ENCODE measurements around the gene PTPA. TPM values are rescaled to one million over a fixed set of nuclear protein-coding genes. Genes with fewer than 3 reads are reported as not detected.

PTPA gene
- total and polyA plus RNA-seq, 9 of the 15 experiments (the other 6 are each of a cell fraction or from before 2014, with no cell fraction given): 1.7 to 121 (median 72.6) TPM

- peak; percentile 99 for TF ChIP-seq L3MBTL2 (IDR thresholded peaks at IDR 0.05)
- no peak for TF ChIP-seq HDAC3 (IDR thresholded peaks at IDR 0.05; ENCODE audit: borderline replicate concordance, partially characterized antibody)
- TF ChIP-seq PCBP1 (IDR thresholded peaks at IDR 0.05; ENCODE audit: low read depth, low read length, poor library complexity, severe bottlenecking): peak; percentile 94
- no peak for TF ChIP-seq GTF2B (IDR thresholded peaks at IDR 0.05; ENCODE audit: extremely low read depth, insufficient read length)
- TF ChIP-seq EWSR1 (IDR thresholded peaks at IDR 0.05; ENCODE audit: borderline replicate concordance, low read depth, partially characterized antibody): no peak
- TF ChIP-seq PCBP2 (IDR thresholded peaks at IDR 0.05; ENCODE audit: low read depth, low read length, poor library complexity, severe bottlenecking): no peak
- TF ChIP-seq SRSF3 (IDR thresholded peaks at IDR 0.05; ENCODE audit: insufficient read depth, low read length): no peak
- no peak for TF ChIP-seq NFE2L1 (tag; IDR thresholded peaks at IDR 0.05; ENCODE audit: borderline replicate concordance, low read depth)
- TF ChIP-seq ZNF668 (CRISPR knock-in tag; IDR thresholded peaks at IDR 0.05): no peak
- TF ChIP-seq GTF3C2 (IDR thresholded peaks at IDR 0.05; ENCODE audit: borderline replicate concordance, extremely low read depth, insufficient read length): no peak
- no peak for TF ChIP-seq RBM14 (IDR thresholded peaks at IDR 0.05; ENCODE audit: borderline replicate concordance, insufficient read depth, low read depth, low read length)
- TF ChIP-seq ZNF592 (IDR thresholded peaks at IDR 0.05): peak; percentile 99
- peak in 1 of 2 experiments; percentile 95; a peak in 2 of 3 replicates for TF ChIP-seq CBX3 (IDR thresholded peaks at IDR 0.05; ENCODE audit: borderline replicate concordance in 1 of 2, low read length in 2 of 2)
These were observed 42.0 kb upstream of the PTPA start (continued) for GRCh38 chr9:129068990-129069861.
